Measurements from ENCODE around the gene TMEM119.

Gene TMEM119

GRCh38 chr12:108542320-108542719, 55.6 kb downstream of the TMEM119 start:
- TF ChIP-seq CTCF (IDR thresholded peaks at IDR 0.05; ENCODE audit: poor library complexity, severe bottlenecking): no peak
- Histone ChIP-seq H3K9me3 (ENCODE audit: severe bottlenecking) (no peaks in the 10 kb centered on the region), H3K27me3 (ENCODE audit: insufficient read depth, poor library complexity, severe bottlenecking) (no peaks in the 10 kb centered on the region), H3K36me3 (ENCODE audit: low read depth) (peaks cover 86% of the 10 kb centered on the region), H3K4me1 (ENCODE audit: insufficient read depth, poor library complexity, severe bottlenecking) (peaks cover 3% of the 10 kb centered on the region), H3K27ac (ENCODE audit: poor library complexity, severe bottlenecking) (no peak overlapping the region), H3K4me3 (ENCODE audit: severe bottlenecking) (no peak overlapping the region)
- ATAC-seq (ENCODE audit: low read depth): no peak
- no peak for DNase-seq (ENCODE audit: low spot score)
